HEK293T (cell line): ENCODE measurements around the gene SGCE.

Experiments used
- ELF4 ChIP-seq: fragments of 450-650 bp; IDR thresholded peaks from 2 replicates; pipeline ENCODE4 v1.6.1; 2017; ENCODE audit warnings: antibody characterized with exemption
- HDGF ChIP-seq: fragments of 450-650 bp; IDR thresholded peaks from 2 replicates; pipeline ENCODE4 v1.6.1; 2017; ENCODE audit warnings: antibody characterized with exemption, borderline replicate concordance

GRCh38 chr7:94630855-94631254 lies 25.1 kb downstream of the SGCE start:
- TF ChIP-seq ELF4 = no peak
- TF ChIP-seq HDGF = no peak
